RKO (cell line): ENCODE results near the gene CCL13.

Experiments
- DNase-seq: peaks from one replicate; pipeline ENCODE4 v3.0.0-alpha.2; 2016; ENCODE audit warnings: low spot score

Gene CCL13

GRCh38 chr17:34363183-34363661, 6.9 kb downstream of the CCL13 start, which contains the start of gene CCL1:
Gene CCL1 (minus strand): TSS chr17:34363233. CDS start chr17:34363161, 72 bp downstream.
- no peak for DNase-seq

- DNase-seq: no peak
These were observed 8.5 kb downstream of the CCL13 start for GRCh38 chr17:34364751-34365150.

GRCh38 chr17:34365340-34365739, 9.1 kb downstream of the CCL13 start:
- DNase-seq: no peak

- no peak for DNase-seq
These were observed 9.7 kb downstream of the CCL13 start for GRCh38 chr17:34366010-34366409.

GRCh38 chr17:34366529-34367107, 10.3 kb downstream of the CCL13 start:
- no peak for DNase-seq

- no peak for DNase-seq
These were observed 11.4 kb downstream of the CCL13 start for GRCh38 chr17:34367486-34368195.

- no peak for DNase-seq
These were observed 12.1 kb downstream of the CCL13 start for GRCh38 chr17:34368196-34368945.

GRCh38 chr17:34368946-34369500, 12.7 kb downstream of the CCL13 start:
- no peak for DNase-seq

GRCh38 chr17:34369571-34369970, 13.3 kb downstream of the CCL13 start:
- no peak for DNase-seq

- no peak for DNase-seq
These were observed 14.2 kb downstream of the CCL13 start for GRCh38 chr17:34370376-34370996.

- no peak for DNase-seq
These were observed 14.7 kb downstream of the CCL13 start for GRCh38 chr17:34370997-34371395.

GRCh38 chr17:34371405-34372100, 15.3 kb downstream of the CCL13 start:
- DNase-seq: no peak

- DNase-seq: no peak
These were observed 18.2 kb downstream of the CCL13 start for GRCh38 chr17:34374457-34374856.

- DNase-seq: no peak
These were observed 19.2 kb downstream of the CCL13 start for GRCh38 chr17:34375426-34375997.

- DNase-seq: no peak
These were observed 21.0 kb downstream of the CCL13 start for GRCh38 chr17:34377078-34377823.

GRCh38 chr17:34378664-34379101, 22.4 kb downstream of the CCL13 start:
- no peak for DNase-seq

GRCh38 chr17:34379868-34380267, 23.6 kb downstream of the CCL13 start:
- DNase-seq: no peak

GRCh38 chr17:34382621-34383124, 26.4 kb downstream of the CCL13 start:
- no peak for DNase-seq

- DNase-seq: no peak
These were observed 26.9 kb downstream of the CCL13 start for GRCh38 chr17:34383216-34383615.

- no peak for DNase-seq
These were observed 28.0 kb downstream of the CCL13 start for GRCh38 chr17:34384271-34384670.
